GM18870 (cell line): Measurements from ENCODE around the gene HIVEP3.

Experiments used
- ATAC-seq: cut with Tn5 transposase; IDR thresholded peaks from one replicate; pipeline ENCODE4 v1.9.1; 2021; ENCODE audit warnings: moderate library complexity; ENCODE audit not compliant: unreplicated experiment

HIVEP3 gene

GRCh38 chr1:41493117-41493536 is 425.6 kb downstream of the HIVEP3 start:
- ATAC-seq: no peak

- no peak for ATAC-seq
Measured at GRCh38 chr1:41492341-41492848, 426.3 kb downstream of the HIVEP3 start.

GRCh38 chr1:41490911-41491310 is 427.8 kb downstream of the HIVEP3 start:
- ATAC-seq: no peak

- no peak for ATAC-seq
Measured at GRCh38 chr1:41489561-41489960, 429.2 kb downstream of the HIVEP3 start.

- no peak for ATAC-seq
Measured at GRCh38 chr1:41488040-41488951, 430.4 kb downstream of the HIVEP3 start.

- ATAC-seq: no peak
Measured at GRCh38 chr1:41487126-41488039, 431.3 kb downstream of the HIVEP3 start.

- no peak for ATAC-seq
Measured at GRCh38 chr1:41486371-41487125, 432.2 kb downstream of the HIVEP3 start.

GRCh38 chr1:41486053-41486370 is 432.7 kb downstream of the HIVEP3 start:
- no peak for ATAC-seq

- ATAC-seq: no peak
Measured at GRCh38 chr1:41485605-41486004, 433.1 kb downstream of the HIVEP3 start.

GRCh38 chr1:41484402-41485241 is 434.1 kb downstream of the HIVEP3 start, which contains the start of gene EDN2:
TSS of gene EDN2 (minus strand) at chr1:41484683. CDS start at chr1:41484601, 82 bp downstream.
- no peak for ATAC-seq

GRCh38 chr1:41483960-41484401 is 434.7 kb downstream of the HIVEP3 start:
- no peak for ATAC-seq

- ATAC-seq: no peak
Measured at GRCh38 chr1:41483001-41483850, 435.5 kb downstream of the HIVEP3 start.

GRCh38 chr1:41482001-41482765 is 436.5 kb downstream of the HIVEP3 start:
- ATAC-seq: no peak

- ATAC-seq: no peak
Measured at GRCh38 chr1:41481109-41481775, 437.5 kb downstream of the HIVEP3 start.

GRCh38 chr1:41480204-41481108 is 438.3 kb downstream of the HIVEP3 start:
- no peak for ATAC-seq

GRCh38 chr1:41479808-41480160 is 438.9 kb downstream of the HIVEP3 start:
- ATAC-seq: no peak
